NCI-H128 (cell line): Measurements from ENCODE around the gene SNTG2.

Source experiments
- DNase-seq: peaks from one replicate; lab custom pipeline; 2025; ENCODE audit not compliant: unreplicated experiment; lab: John Stamatoyannopoulos, UW

SNTG2 gene

GRCh38 chr2:1047485-1047884 is 96.8 kb downstream of the SNTG2 start:
- DNase-seq: no peak

DNA sequence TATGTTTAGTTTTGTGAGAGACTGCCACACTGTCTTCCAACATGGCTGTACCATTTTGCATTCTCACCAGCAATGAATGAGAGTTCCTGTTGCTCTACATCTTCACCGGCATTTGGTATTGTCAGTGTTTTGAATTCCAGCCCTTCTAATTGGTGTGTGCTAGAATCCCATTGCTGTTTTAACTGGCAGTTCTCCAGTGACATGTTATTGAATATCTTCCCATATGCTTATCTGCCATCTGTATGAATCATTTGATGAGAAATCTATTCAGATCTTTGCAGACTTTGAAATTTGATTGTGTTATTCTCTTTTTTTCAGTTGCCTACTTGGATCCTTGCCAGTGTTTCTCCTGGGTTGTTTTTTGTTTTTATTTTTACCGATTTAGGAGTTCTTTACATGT is 99.0 kb downstream of the SNTG2 start:
- DNase-seq: no peak

DNA sequence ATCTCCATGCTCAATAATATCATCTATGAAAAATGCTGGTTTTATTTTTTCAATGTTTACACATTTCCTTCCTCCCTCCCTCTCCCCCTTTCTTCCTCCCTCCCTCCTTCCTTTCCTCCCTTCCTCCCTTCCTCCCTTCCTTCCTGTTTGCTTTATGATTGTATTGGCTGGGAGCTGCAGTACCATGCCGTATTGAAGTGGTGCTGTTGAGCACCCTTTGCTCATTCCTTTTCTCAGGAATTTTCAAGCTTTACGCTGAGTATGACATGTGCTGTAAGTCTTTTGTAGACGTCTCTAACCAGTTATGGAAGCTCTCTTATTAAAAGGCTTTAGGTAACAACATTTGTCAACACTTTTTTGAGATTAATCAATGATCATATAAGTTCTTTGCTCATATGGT is 100.4 kb downstream of the SNTG2 start:
- DNase-seq: no peak

- no peak for DNase-seq
Measured at GRCh38 chr2:1052771-1053191, 102.1 kb downstream of the SNTG2 start.

GRCh38 chr2:1053786-1054185 is 103.1 kb downstream of the SNTG2 start:
- no peak for DNase-seq

- no peak for DNase-seq
Measured at GRCh38 chr2:1054399-1054798, 103.8 kb downstream of the SNTG2 start.

- DNase-seq: no peak
Measured at GRCh38 chr2:1055014-1055595, 104.5 kb downstream of the SNTG2 start.

- DNase-seq: no peak
Measured at GRCh38 chr2:1060372-1060771, 109.7 kb downstream of the SNTG2 start.

DNA sequence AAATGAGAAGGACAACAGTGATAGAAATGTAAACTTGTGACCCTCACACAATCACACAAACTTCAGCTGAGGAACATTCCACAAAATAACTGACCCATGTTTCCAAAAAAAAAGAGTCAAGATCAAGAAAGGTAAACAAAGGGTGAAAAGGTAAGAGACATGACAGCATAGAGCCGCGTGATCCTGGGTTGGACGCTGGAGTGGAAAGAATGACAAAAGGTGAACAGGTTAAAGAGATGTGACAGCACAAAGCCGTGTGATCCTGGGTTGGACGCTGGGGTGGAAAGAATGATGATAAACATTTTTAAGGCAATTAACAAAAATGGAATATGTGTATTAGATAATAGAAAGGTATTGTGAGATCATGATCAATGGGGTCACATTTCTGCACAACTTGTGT is 110.3 kb downstream of the SNTG2 start:
- DNase-seq: no peak

DNA sequence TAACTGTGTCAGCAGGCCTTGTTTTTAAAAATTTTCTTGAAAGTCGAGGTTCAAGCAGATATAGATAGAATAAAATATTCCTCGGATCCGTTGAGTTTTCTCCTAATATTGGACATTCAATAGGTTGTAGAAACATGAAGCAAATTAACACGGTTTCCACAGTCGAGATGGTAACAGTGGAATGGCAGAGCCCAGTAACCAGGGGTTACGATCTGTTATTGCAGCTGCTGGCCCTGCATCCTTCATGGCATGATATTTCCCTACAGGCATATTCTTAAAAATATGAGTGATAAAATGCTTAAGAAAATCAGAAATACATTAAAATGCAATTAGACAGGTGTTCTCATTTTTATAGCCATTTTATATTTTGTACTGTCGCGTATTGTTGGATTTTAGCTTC is 117.6 kb downstream of the SNTG2 start:
- DNase-seq: no peak

DNA sequence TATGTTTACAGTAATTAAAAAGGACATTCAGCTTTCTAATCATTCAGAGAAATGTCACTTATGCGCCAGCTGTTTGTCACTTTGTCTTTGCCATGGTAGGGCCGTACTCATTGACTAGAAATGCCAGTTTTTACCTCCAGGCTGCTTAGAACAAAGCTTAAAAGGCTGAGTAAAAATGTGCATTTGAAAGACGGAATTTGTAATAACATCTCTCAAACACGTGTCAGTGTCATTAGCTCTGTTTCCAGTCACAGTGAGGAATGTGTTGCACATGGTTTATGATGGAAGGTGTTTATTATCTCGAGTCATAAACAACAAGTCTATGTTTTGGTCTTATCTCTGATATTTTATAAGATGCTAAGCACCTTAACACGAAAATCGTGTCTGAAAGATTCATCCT is 118.2 kb downstream of the SNTG2 start:
- DNase-seq: no peak

GRCh38 chr2:1069847-1070246 is 119.2 kb downstream of the SNTG2 start:
- no peak for DNase-seq

DNA sequence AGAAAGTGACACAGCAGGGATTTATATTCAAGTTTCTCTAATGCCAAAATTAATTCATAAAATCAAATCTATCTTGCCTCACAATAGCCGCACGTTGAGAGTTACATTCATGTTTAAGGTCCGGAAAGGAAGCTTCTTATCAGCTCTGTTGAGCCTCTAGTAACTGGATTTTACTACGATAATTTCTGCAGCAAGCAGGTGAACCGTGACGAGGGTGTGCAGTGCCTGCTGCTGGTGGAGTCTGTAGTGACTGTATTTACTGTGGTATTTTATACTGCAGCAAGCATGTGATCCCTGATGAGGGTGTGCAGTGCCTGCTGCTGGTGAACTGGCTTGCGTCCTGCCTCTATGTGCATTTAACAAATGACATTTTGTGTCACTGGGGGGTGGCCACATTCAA is 120.0 kb downstream of the SNTG2 start:
- no peak for DNase-seq

GRCh38 chr2:1071650-1072049 is 121.0 kb downstream of the SNTG2 start:
- no peak for DNase-seq

DNA sequence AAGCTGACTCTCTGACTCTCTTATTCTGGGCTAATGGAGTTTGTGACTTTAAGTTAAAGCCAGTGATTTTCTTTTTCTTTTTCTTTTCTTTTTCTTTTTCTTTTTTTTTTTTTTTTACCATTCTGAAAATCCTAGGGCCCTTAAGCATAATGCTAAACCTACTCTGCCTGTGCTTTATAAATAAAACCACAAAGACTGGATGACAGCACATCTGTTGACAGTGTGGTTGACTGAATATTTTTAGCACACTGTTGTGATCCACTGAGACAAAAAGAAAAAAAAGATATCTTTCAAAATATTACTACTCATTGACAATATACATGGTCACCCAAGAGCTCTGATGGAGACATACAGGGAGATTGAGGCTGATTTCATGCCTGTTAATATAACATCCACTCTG is 121.6 kb downstream of the SNTG2 start:
- DNase-seq: no peak

GRCh38 chr2:1077911-1078310 is 127.3 kb downstream of the SNTG2 start:
- no peak for DNase-seq

GRCh38 chr2:1078326-1078725 is 127.7 kb downstream of the SNTG2 start:
- DNase-seq: no peak

DNA sequence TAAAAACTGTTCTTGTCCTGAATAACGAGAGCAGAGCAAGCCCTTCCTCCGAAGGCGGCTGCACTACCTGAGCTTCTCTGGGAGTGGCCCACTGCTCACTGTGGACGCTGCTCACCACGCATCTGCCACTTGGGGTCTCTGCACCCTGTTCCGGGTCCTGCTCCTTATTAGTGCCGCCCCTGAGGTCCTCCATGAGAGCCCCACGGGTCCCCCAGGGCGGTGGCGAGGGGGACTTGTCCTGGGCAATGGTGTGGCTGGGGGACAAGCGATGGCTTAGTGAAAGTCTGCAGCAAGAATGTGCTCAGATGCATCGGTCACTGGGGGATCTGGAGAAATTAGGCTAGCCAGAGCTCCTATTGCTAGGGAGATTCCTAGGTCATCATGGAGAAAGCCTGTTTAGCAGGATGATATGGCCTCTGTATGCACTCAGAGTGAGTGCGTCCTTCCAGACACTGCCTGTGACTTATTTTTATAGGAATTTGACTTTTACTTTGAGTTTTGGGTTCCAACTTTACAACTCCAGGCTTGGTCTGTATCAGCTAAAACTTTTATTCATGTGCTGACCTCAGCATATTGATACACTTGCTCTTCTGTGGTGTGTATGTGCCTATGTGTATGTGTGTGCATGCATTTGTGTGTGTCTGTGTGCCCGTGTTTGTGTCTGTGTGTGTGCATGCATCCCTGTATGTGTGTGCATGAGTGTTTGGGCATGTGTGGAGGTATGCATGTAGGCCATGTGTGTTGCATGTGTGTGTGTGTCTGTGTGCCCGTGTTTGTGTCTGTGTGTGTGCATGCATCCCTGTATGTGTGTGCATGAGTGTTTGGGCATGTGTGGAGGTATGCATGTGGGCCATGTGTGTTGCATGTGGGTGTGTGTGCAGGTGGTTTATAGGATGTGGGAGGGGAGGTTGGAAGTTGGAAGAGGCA is 129.5 kb downstream of the SNTG2 start:
- DNase-seq: no peak

DNA sequence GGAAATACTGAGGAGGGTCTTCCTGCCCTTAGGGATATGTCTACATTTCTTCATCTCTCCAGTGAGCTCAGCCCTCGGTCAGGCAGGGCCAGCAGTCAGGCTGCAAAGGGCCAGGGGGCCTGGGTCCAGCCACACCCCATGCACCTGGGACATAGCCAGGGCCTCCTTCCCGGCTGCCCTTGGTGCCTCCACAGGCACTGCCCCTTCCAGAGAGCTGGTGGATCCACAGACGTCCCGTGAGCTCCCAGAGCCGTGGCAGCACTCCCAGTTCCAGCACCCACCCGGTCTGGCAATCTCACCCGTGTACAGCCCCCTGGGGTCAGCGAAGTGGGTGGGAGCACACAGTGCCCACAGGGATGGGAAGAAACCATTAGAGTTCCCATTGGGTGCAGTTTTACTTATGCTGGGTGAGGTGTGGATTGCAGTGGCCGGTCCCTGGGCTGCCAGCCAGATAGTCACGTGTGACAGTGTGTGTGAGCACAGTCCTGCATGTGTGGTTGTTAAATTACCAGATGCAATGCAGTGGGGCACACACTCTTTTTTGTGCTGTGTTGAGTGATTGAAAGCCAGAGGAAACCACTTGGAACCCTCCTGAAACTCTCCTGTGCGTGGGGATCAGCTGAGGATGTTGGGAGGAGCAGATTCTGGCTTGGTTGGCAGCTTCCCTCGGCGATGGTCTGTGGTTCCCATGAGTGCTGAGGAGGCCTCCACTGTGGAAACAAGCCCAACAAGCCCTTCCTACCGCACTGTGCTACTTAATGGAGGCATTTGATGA is 131.0 kb downstream of the SNTG2 start:
- no peak for DNase-seq

DNA sequence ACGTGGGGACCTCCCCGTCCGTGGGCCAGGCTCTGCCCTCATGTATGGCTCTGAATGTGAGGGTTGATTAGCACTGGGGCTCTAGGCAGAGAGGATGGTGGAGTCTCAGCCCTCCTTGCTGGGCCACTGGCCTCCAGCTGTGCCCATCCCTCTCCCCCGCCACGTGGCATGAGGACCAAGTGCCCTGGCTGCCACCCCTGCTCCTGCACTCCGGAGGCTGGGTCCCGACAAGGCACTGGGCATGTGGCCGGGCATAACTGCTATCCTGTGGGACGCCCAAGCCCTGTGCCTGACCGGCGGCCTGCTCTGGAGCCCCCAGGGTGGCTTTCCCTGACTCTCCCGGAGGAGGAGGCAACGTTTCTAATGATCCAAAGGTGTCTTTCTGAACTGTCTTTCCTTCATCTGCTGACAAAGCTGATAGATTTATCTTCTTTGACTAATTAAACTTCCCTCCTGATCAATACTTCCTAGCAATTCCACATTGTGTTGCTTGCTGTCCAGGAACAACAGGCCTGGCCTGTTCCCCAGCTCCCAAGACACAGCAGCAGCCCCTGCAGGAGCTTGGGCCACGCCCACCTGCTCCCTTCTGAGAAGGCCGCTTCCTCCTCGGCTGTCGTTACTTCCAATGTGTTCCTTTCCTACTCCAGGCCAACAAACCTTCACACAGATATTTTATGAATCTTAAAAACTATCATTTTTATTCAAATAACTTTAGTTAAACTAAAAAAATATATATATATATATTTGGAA is 132.0 kb downstream of the SNTG2 start:
- no peak for DNase-seq

- no peak for DNase-seq
Measured at GRCh38 chr2:1088192-1088860, 137.7 kb downstream of the SNTG2 start.
